HG02884 (cell line): ENCODE measurements around the gene C19orf81.

Source experiments
- ATAC-seq: cut with Tn5 transposase; IDR thresholded peaks from one replicate; pipeline ENCODE4 v1.9.1; 2021; ENCODE audit warnings: mild to moderate bottlenecking, moderate library complexity; ENCODE audit not compliant: unreplicated experiment

C19orf81 gene

GRCh38 chr19:50629194-50629593 lies 20.1 kb upstream of the C19orf81 start:
- ATAC-seq = no peak

GRCh38 chr19:50629801-50630200 lies 19.4 kb upstream of the C19orf81 start:
- no peak for ATAC-seq

GRCh38 chr19:50632151-50632835 lies 17.0 kb upstream of the C19orf81 start:
- no peak for ATAC-seq

GRCh38 chr19:50633359-50633758 lies 15.9 kb upstream of the C19orf81 start:
- ATAC-seq = no peak

GRCh38 chr19:50633973-50634372 lies 15.3 kb upstream of the C19orf81 start:
- no peak for ATAC-seq

- no peak for ATAC-seq
Observed at GRCh38 chr19:50636317-50637085, 12.7 kb upstream of the C19orf81 start.

- no peak for ATAC-seq
Observed at GRCh38 chr19:50638600-50638999, 10.6 kb upstream of the C19orf81 start.

- no peak for ATAC-seq
Observed at GRCh38 chr19:50639121-50640112, 9.8 kb upstream of the C19orf81 start, which contains the start of gene SYT3. Gene SYT3, minus strand, starts transcription at chr19:50639881. Its CDS starts 2,470 bp downstream, at chr19:50637411.

GRCh38 chr19:50640368-50640767 lies 8.9 kb upstream of the C19orf81 start:
- no peak for ATAC-seq

GRCh38 chr19:50644315-50644915 lies 4.8 kb upstream of the C19orf81 start:
- ATAC-seq = no peak

- ATAC-seq = no peak
Observed at GRCh38 chr19:50645107-50645506, 4.1 kb upstream of the C19orf81 start.

GRCh38 chr19:50646074-50646807 lies 3.0 kb upstream of the C19orf81 start:
- no peak for ATAC-seq

GRCh38 chr19:50647879-50648615 lies 1.2 kb upstream of the C19orf81 start:
- no peak for ATAC-seq

GRCh38 chr19:50648659-50649058 lies 586 bp upstream of the C19orf81 start:
- no peak for ATAC-seq

GRCh38 chr19:50651174-50651573 lies 1.9 kb downstream of the C19orf81 start:
- no peak for ATAC-seq

GRCh38 chr19:50652722-50653121 lies 3.5 kb downstream of the C19orf81 start:
- no peak for ATAC-seq

GRCh38 chr19:50654882-50655281 lies 5.6 kb downstream of the C19orf81 start:
- ATAC-seq = no peak

- ATAC-seq = no peak
Observed at GRCh38 chr19:50657222-50657669, 8.0 kb downstream of the C19orf81 start.
